ENCODE results near the gene ZBTB8B.
"Not testable (repeated sequence)": the region's sequence is repeated elsewhere in the genome, so short reads cannot be mapped to it uniquely, and the experiment has no call there.

Gene ZBTB8B

GRCh38 chr1:32464716-32465577, at the start of gene ZBTB8B:
ZBTB8B (plus strand) TSS chr1:32465072; CDS start chr1:32470625, 5,553 bp downstream.
- DNase-seq (ENCODE audit: low spot score), result peak; percentile 21

- DNase-seq (ENCODE audit: low spot score), result no peak
These were observed 43.1 kb upstream of the ZBTB8B start for GRCh38 chr1:32421775-32422174.

GRCh38 chr1:32426489-32427255, 38.2 kb upstream of the ZBTB8B start:
- no peak for DNase-seq (ENCODE audit: low spot score)

- no peak for DNase-seq (ENCODE audit: low spot score)
These were observed 37.5 kb upstream of the ZBTB8B start for GRCh38 chr1:32427264-32427963.

GRCh38 chr1:32431736-32432400, 33.0 kb upstream of the ZBTB8B start:
- no peak for DNase-seq (ENCODE audit: low spot score)

GRCh38 chr1:32438136-32438535, 26.7 kb upstream of the ZBTB8B start:
- DNase-seq (ENCODE audit: low spot score), result no peak

- not testable (repeated sequence) for DNase-seq (ENCODE audit: low spot score)
These were observed 26.1 kb upstream of the ZBTB8B start for GRCh38 chr1:32438777-32439176.

- DNase-seq (ENCODE audit: low spot score), result not testable (repeated sequence)
These were observed 23.4 kb upstream of the ZBTB8B start for GRCh38 chr1:32441467-32441866.

- DNase-seq (ENCODE audit: low spot score), result no peak
These were observed 17.2 kb upstream of the ZBTB8B start for GRCh38 chr1:32447469-32448185.

- peak; percentile 47 for DNase-seq (ENCODE audit: low spot score)
These were observed 16.6 kb upstream of the ZBTB8B start for GRCh38 chr1:32448186-32448772.

- DNase-seq (ENCODE audit: low spot score), result peak; percentile 17
These were observed 16.0 kb upstream of the ZBTB8B start for GRCh38 chr1:32448773-32449456.

- not testable (repeated sequence) for DNase-seq (ENCODE audit: low spot score)
These were observed 15.4 kb upstream of the ZBTB8B start for GRCh38 chr1:32449457-32449831.

GRCh38 chr1:32454726-32455125, 10.1 kb upstream of the ZBTB8B start:
- DNase-seq (ENCODE audit: low spot score), result no peak

- no peak for DNase-seq (ENCODE audit: low spot score)
These were observed 8.9 kb upstream of the ZBTB8B start for GRCh38 chr1:32455958-32456357.

GRCh38 chr1:32458798-32459197, 6.1 kb upstream of the ZBTB8B start:
- not testable (repeated sequence) for DNase-seq (ENCODE audit: low spot score)

GRCh38 chr1:32462977-32463376, 1.9 kb upstream of the ZBTB8B start:
- DNase-seq (ENCODE audit: low spot score), result not testable (repeated sequence)

GRCh38 chr1:32464191-32464715, 619 bp upstream of the ZBTB8B start:
- DNase-seq (ENCODE audit: low spot score), result no peak

GRCh38 chr1:32465578-32465933, 684 bp downstream of the ZBTB8B start:
- DNase-seq (ENCODE audit: low spot score), result no peak

GRCh38 chr1:32466761-32467160, 1.9 kb downstream of the ZBTB8B start:
- DNase-seq (ENCODE audit: low spot score), result no peak

- DNase-seq (ENCODE audit: low spot score), result no peak
These were observed 3.9 kb downstream of the ZBTB8B start for GRCh38 chr1:32468791-32469190.
